ENCODE measurements around the gene TMEM167B.
"Not testable (repeated sequence)": the region's sequence is repeated elsewhere in the genome, so short reads cannot be mapped to it uniquely, and the experiment has no call there.

The TMEM167B gene

DNA sequence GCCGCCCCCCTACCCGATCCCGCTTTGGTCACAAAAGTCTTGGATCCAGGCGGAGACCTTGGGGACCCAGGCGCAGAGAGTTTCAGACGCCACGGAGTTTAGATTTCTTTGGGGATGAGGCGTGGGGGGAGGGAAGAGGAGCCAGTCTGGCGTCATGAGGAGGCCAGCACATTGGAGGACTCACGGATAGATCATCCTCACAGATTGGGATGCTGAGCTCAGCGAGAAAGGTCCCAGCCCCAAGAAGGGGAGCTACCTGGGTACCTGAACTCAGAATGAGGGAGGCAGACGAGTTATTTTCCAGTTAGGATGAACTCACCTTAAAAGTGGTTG, 23.7 kb downstream of the TMEM167B start:
- no peak for DNase-seq

DNA sequence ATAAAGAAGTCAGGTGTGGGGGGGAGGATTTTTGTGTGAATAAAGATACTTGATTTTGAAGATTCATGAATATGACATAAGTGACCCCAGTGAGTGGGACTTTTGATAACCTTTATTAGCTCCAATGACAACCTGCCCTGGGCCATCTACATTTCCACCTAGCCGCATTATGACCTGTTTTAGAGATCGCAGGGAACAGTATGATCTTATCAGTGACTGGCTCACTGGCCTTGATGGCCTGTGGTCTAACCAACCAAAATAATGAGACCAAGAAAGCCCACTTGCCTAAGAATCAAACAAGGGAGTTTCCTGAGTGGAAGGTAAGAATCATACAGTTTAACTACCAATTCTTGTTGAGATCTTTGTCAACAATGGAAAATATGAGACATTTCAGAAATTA, 25.1 kb downstream of the TMEM167B start:
- DNase-seq = no peak

DNA sequence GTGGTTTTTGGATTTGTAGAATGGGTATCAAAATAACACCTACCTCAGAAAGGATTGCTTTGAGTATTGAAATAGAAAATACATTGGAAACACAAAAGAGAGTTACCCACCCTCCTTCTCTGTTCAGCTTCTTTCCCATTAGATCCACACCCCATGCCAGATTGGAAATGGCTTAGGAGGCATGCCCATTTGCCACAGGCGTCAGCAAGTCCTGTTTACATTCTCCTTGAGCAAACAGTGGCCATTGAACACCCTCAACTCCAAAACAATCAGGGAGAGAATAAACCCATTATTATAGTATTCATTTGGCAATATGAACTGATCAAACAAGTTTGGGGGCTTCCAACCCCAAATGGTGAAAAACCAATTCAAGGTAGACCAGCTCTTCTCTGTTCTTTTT, 25.7 kb downstream of the TMEM167B start:
- DNase-seq = no peak

DNA sequence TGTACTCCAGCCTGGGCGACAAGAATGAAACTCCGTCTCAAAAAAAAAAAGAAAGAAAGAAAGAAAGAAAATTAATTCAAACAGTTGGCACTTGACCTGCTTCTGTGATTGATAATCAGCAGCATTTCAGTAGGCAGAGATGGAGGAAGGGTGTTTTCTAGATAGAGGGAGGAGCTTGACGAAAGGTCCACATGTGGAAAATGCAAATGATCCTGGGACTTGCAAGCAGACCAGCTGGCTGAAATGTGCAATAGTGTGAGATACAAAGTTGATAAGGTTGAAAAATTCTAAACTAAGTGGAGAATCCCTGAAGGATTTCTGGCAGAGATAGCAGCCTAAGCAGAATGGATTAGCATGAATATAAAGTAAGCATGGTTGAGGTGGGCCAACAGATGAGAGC, 27.5 kb downstream of the TMEM167B start:
- DNase-seq = no peak

DNA sequence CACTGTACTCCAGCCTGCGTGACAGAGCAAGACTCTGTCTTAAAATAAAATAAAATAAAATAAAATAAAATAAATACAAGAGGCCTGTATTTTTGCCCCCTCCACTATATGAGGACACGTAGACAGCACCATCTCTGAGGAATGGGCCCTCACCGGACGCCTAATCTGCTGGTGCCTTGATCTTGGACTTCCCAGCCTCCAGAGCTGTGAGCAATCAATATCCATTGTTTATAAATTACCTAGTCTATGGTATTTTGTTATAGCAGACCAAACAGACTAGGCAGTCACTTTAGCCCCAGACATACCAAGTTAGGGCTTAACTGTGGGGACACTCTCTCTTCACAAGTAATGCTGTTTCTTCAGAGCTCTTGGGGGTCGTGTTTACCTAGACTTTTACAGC, 29.8 kb downstream of the TMEM167B start:
- DNase-seq = no peak

DNA sequence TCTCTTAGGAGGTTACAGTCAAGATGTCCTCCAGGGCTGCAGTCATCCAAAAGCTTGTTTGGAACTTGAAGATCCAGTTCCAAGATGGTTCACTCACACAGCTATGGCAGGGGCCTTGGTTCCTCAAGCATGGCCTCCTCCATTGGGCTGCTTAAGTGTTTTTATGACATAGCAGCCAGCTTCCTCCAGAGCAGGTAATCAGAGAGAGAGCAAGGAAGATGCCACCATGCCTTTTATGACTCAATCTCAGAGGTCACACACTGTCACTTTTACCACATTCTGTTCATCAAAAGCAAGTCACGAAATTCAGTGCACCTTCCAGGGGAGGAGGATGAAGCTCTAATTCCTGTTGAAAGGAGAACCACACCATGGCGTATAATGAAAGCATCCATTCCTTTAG, 40.5 kb downstream of the TMEM167B start:
- DNase-seq = no peak

DNA sequence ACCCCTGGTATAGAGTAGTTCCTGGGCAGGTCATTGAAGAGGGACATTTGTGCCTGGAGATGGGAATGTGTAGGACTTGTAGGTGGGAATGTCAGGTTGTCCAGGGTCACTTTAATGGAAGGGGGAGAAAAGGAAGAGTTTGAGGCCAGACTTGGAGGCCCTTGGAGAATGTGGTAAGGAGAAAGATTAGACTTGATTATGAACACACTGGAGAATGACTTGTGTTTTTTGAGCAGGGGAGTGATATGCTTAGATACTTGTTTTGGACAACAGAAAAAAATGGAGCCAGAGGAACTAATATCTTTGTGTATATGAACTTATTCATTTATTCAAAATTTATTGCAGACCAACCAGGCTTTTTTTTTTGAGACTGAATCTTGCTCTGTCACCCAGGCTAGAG, 41.2 kb downstream of the TMEM167B start:
- no peak for DNase-seq

DNA sequence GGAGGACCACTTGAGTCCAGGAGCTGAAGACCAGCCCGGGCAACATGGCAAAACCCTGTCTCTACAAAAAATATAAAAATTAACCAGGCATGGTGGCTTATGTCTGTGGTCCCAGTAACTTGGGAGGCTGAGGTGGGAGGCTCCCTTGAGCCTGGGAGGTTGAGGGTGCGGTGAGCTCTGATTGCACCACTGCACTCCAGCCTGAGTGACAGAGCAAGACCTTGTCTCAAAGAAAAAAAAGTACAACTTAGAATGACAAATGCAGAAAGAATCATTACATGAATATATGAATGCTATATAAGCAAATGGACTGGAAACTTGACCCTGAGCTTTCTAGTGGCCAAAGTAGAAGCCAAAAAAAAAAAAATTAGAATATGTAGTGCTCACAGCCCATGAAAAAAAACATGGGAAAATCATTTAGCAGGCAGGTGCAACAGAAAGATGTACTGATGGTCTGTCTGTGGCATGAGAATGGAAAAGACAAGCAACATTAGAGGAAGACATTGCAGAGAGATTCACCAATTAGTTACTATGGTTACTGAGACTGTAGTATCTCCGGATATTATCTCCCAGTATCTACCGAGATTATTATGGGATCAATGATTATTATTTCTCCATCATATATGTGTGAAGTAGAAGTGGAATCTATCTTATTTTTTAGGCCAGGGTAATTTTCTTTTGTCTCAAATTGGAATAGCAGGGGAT, 42.6 kb downstream of the TMEM167B start:
- DNase-seq = no peak

DNA sequence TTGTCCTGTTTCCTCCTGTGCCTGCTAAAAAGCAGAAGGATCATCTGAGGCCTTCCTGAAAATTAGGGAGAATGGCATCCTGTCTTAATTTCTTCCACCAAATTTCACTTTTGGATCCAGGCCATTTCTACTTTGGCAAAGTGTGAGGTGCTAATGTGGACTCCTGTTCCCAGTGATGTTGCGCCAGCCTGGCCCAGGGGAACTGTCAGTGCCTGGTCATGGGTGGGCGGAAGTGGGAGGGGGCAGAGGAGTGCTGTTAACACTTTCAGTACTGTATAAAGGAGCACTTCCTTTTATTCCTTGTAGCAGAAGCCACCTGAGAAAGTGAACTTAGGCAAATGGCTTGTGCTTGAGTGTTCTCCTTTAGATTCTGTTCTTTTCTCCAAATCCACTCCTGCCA, 43.3 kb downstream of the TMEM167B start:
- DNase-seq = no peak

DNA sequence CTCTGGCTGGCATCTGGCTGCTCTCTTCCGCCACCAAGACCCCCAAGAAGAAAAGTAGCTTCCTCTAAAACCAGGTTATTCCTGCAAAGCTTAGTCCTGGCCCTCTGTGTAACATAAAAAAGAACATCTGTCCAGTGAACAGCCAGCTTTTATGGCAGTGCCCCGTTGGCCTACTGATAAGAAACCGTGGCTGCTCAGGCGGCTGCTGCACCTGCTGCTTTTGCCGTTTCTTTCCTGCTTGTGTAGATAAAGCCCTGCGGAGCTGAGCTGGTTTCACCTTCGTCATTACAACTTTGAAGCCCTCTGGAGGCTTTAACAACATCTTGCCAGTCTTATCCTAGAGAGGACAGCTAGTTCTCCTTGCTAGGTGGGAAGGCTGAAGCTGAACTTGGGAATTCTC, 43.9 kb downstream of the TMEM167B start:
- DNase-seq = no peak

DNA sequence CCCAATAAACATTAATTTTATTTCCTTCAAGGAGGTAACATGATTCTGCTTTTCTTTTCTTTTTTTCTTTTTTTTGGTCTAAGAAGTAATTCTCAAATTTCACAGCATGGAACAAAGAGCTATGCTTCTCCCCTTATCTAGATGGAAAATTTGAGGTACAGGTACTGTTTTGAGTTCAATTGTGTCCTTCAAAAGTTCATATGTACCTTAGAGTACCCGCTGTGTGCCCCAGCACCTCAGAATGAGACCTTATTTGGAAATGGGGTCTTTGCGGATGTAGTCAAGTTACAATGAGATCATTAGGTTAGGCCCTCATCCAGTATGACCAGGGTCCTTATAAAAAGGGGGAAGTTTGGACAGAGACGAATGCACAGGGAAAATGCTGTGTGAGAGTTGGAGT, 45.4 kb downstream of the TMEM167B start:
- no peak for DNase-seq

DNA sequence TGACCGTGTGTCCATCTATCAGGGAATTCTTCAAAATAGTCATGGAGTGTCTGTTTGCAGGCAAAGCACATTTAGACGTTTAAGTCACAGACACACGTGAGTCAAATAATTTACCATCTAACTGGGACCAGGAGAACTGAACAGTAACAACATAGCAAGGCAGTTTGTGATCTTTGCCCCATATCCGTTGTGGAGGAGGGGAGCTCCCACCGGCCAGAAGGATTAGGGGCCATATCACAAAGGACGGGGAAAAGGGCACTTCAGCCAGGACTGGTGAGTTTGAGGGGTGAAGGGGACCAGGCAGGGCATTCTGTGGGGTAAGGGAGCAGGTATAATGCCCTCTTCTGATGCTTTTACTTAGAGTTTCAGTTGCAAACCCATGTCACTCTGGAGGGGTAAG, 46.2 kb downstream of the TMEM167B start:
- no peak for DNase-seq

DNA sequence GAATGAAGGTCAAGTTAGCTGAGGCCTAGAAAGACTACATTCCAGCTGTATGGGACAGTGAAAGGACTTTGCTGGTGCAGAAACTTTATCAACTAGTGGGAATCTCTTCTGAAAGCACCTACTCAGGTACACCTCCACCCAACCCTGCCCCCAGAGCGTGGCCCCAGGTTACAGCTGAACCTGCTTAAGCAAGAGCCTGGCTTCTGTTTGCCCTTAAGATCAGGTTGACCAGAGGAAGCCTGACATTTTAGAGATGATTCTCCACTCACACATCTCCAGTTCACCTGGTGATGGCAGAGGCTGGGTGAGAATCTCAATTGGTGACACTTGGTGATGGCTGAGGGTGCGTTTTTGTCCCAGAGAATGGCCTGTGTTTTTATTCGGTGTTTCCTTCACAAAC, 47.4 kb downstream of the TMEM167B start:
- no peak for DNase-seq

DNA sequence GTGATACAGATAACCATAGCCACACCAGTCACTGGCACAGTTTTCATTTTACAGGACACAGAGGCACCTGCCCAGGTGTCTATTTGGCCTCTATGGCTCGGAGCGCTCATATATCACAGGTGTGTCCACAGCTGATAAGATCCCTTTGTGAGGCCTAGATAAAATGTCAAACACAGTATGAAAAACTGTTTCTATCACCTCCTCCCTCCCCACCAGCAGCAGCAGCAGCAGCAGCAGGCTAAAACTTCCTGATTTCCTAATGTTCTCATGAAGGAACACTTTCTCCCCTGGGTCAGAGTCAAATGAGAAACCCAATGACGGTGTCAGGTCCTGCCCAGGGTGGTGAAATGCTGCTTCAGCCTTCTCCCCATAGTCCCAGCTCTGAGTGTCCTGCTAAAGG, 47.8 kb downstream of the TMEM167B start:
- no peak for DNase-seq

DNA sequence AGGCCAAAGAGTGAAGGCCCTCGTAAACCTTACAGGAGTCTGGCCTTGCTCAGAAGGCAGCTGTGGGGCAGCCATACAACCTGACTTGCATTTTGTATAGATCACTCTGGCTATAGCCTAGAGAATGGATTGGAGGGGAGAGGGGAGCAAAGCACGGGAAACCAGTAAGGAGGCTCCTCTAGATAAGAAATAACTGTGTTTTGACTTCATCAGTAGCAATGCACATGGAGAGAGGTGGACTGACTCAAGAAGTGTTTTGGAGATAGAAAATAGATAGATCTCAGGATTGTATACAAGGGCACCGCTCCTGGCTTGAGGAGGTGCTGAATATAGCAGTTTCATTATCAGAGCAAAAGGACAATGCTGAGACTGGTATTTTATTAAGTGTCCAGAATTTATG, 49.8 kb downstream of the TMEM167B start:
- no peak for DNase-seq

DNA sequence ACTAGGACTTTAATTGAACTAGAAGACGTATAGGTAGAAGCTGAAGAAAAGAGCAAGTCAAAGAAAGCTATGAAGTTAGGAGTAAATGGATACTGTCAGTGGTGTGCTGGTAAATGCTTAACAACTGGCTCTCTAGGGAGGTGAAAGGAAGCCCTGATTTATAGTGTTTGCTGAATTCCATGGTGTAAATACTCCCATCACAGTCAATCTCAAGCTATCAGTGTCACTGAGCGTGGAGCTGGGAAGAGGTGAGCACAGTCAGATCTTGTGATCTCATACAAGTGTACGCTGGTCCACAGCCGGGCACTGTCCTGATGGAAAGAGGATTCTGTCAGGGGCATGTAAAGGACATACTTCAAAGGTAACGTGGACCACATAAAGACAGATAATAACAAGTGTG, 51.7 kb downstream of the TMEM167B start:
- DNase-seq = no peak

DNA sequence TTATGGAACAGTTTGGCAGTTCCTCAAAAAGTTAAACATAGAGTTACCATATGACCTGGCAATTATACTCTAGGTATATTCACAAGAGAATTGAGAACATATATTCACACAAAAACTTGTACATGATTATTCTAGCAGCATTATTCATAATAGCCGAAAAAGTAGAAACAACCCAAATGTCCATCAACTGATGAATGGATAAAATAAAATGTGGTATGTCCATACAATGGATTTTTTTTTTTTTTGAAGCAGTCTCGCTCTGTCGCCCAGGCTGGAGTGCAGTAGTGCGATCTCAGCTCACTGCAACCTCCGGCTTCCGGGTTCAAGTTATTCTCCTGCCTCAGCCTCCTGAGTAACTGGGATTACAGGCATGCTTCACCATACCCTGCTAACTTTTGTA, 52.2 kb downstream of the TMEM167B start:
- not testable (repeated sequence) for DNase-seq
